ENCODE data around the gene LRRC75A. TPM values are rescaled to one million over a fixed set of nuclear protein-coding genes. Genes with fewer than 3 reads are reported as not detected.

LRRC75A gene
- total RNA-seq, 1 donor from 2014 or later: 1.2 TPM

DNA sequence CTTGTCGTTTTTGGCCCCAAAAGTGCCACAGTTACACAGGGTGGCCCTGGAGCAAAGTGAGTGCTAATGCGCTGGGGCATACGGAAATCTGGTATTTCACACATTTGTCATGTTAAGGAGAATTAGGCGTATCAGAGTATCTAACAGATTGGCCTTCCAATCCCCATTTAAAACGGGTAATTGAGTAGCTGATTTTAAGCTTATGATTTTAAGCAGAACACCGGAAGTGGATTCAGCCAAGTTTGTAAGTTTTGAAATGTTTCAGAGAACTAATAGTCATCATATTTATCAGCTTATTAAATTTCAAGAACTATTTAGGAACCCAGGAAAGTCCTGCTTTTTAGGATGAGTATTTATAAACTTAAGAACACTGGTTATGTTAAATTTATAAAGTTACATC, 19.5 kb downstream of the LRRC75A start:
- no peak for DNase-seq (ENCODE audit: low read depth in 2 of 2)

DNA sequence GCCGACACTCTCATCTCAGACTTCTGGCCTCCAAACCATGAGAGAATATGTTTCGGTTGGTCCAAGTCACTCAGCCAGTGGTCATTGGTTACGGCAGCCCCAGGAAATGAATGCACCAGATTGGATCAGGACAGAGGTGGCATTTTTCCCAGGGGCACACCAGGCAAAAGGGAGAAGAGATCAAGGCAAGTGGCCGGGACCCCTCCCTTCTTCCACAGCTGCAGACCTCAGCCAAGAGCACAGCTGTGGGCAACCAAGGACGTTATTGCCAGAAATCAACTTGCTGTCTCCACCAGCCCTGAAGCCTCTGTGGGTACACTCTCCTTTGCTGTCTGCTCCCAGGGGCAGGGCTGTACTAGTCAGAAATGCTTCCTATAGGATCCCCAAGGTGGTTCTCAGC, 20.7 kb downstream of the LRRC75A start:
- no peak for DNase-seq (ENCODE audit: low read depth in 2 of 2)

- DNase-seq (ENCODE audit: low read depth in 2 of 2): no peak
Observed at GRCh38 chr17:16470265-16470664, 21.7 kb downstream of the LRRC75A start.

- no peak for DNase-seq (ENCODE audit: low read depth in 2 of 2)
Observed at GRCh38 chr17:16468428-16468992, 23.5 kb downstream of the LRRC75A start.

- DNase-seq (ENCODE audit: low read depth in 2 of 2): no peak
Observed at GRCh38 chr17:16467886-16468285, 24.1 kb downstream of the LRRC75A start.

- no peak for DNase-seq (ENCODE audit: low read depth in 2 of 2)
Observed at GRCh38 chr17:16467044-16467443, 24.9 kb downstream of the LRRC75A start.

DNA sequence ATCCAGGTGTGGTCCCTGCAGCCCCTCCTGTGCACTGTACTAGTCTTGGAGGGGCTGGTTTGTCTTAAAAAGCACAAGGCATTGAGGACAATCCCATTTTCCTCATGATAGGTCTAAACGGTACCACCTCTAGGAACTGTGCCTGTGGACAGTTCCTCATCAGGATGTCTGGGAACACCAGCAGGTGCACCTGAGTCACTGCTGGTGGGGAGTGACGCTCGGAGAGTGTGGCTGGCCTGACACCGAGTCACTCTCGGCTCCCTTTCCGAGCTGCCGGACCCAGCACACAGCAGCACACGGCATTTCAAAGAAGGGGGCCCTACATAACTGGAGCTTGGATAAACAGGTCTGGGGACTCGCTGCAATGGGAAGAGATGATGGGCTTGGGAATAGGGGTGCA, 25.6 kb downstream of the LRRC75A start:
- no peak for DNase-seq (ENCODE audit: low read depth in 2 of 2)

- DNase-seq (ENCODE audit: low read depth in 2 of 2): no peak
Observed at GRCh38 chr17:16465861-16466338, 26.1 kb downstream of the LRRC75A start.

DNA sequence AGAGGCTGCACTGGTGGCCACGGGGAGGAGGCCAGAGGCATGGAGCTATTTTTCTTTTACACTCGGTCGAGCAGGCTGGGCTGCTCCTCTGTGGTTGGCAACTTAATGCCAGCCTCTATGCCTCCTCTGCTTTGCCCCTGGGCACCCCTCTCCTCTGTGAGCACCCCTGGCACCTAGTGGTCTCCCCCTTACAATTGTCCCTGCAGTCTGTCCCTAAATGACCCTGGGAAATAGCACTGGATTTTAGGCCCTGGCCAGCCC, 27.0 kb downstream of the LRRC75A start:
- no peak for DNase-seq (ENCODE audit: low read depth in 2 of 2)

- DNase-seq (ENCODE audit: low read depth in 2 of 2): no peak
Observed at GRCh38 chr17:16464303-16465051, 27.5 kb downstream of the LRRC75A start.

DNA sequence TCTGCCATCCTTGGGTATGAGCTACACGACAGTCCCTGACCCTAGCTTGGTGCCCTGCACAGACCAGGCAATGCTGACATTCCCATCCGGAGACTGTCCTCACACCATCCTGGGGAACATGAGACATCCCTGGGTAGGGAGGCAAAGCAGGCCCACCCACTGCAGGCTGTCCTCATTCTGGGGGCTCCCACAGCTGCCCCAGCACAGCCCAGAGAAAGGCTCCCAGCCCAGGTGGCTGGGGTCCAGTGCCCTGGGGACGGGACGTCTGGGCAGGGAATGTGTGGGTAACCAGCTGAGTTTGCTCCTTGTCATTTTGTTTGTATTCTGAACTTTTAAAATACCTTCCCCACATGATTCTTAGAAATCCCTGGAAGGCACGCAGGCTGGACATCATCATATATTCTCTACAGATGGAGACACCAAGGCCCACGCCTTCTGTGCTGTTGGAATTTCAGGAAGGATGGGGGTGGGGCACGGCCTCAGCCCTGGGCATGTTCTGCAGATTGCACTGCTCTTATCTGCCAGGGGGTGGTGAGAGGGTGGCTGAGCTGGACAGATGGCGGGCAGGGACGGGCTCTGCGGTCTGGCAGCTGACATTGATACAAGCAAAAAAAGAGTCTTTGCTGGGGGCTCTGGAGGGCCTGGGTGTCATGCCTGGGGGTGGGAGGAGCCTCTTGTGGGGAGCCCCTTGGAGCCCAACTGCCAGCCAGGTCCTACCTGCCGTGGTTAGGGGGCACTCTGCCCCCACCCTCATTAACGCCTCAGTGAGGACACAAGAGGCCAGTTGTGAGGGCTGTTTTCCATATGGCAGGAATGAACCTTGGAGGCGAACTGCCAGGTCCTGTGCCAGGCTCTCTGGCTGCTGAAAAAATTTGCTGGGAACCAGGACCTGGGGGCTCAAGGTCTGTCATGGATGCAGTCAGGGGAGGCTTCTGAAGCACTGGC, 28.4 kb downstream of the LRRC75A start:
- DNase-seq (ENCODE audit: low read depth in 2 of 2): peak in 1 of 2 donors; percentile 67

DNA sequence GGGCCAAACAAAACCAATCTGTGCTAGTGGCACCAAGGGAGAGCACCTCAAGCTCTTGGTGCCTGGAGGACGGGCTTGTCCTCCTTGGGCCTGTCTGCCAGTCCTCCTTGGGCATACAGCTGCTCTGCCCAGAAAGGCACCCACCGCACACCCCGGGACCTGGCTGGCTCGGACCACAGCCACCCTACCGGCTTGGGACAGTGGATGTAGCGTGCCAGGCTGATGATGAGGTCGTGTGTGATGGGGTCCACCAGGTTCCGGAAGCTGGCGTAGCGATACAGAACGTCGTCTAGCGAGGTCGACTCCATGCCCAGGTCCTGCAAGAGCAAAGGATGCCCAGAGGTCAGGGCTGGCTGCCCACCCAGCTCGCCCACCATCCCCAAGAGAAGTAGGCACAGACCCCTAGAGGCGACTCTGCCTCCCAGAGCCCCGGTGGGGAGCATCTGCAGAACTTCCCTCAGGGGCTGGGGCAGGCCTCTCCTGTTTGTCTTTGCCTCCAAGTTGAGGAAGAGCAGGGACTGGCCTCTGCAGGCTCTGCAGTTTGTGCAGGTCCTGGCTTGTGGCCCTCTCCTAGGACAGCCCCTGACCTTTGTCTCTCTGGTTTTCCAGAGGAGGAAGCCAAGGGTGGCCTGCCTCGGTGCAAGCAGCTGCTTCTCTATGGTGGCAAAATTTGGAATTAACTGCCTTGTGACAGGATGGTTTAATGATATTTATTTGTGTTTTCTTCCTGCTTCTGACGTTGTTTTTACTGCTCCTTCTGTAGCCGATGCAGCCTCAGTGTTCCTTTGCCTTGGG, 29.7 kb downstream of the LRRC75A start:
- DNase-seq (ENCODE audit: low read depth in 2 of 2): no peak

GRCh38 chr17:16461606-16461866, 30.5 kb downstream of the LRRC75A start:
- DNase-seq (ENCODE audit: low read depth in 2 of 2): no peak

- no peak for DNase-seq (ENCODE audit: low read depth in 2 of 2)
Observed at GRCh38 chr17:16460796-16461605, 31.0 kb downstream of the LRRC75A start.

DNA sequence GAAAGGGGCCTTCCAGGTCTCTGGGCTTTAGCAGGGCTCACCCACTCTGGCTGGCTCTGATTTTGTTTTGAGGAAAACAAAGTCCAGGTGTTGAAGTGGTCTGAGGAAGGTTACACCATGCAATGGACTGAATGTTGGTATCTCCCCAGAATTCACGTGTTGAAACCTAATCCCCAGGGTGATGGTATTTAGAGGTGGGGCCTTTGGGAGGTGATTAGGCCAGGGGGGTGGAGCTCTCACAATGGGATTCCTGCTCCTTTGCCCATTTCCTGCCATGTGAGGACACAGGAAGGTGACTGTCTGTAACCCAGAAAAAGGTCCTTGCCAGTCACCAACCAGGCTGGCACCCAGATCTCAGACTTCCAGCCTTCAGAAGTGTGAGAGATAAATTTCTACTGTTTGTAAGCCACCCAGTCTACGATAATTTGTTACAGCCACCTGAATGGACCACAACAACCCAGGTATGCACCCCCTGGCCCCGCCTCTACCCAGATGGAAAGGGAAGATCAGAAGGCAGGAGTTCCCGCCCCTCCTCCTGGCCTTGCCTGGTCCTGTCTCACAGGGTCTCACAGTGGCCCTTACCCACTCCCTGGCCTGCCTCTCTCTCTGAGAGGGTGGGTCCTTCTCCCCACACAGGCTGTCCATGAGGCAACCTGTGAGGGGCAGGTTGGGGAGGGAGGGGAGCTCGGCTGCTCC, 32.0 kb downstream of the LRRC75A start:
- peak in 1 of 2 donors; percentile 30 for DNase-seq (ENCODE audit: low read depth in 2 of 2)

GRCh38 chr17:16459271-16459670, 32.7 kb downstream of the LRRC75A start:
- no peak for DNase-seq (ENCODE audit: low read depth in 2 of 2)

DNA sequence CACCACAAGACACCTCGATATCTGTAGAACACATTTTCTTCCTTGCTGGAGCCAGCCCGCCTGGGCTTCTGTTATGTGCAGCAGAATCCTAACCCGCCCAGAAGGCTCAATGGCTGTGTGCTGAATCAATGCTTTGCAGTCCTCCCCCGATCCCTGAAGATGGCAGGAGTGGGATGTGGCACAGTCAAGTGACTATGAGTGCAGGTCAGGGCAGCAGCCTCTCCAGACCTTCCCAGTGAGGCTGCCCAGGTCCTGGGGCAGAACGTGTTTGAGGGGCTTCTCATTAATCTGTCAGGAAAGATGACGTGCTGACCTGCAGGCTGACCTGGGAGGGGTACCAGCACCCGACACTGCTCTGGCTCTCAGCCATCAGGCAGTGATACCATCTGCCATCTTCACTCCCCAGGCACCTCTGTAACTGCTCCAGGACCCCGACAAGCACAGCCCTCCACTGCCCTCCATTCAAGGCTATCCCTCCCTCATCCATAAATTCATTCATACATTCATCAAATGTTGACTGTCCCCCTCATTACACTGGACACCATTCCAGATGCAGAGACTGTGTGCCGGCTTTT, 35.2 kb downstream of the LRRC75A start:
- no peak for DNase-seq (ENCODE audit: low read depth in 2 of 2)

- DNase-seq (ENCODE audit: low read depth in 2 of 2): no peak
Observed at GRCh38 chr17:16455997-16456741, 35.8 kb downstream of the LRRC75A start.

DNA sequence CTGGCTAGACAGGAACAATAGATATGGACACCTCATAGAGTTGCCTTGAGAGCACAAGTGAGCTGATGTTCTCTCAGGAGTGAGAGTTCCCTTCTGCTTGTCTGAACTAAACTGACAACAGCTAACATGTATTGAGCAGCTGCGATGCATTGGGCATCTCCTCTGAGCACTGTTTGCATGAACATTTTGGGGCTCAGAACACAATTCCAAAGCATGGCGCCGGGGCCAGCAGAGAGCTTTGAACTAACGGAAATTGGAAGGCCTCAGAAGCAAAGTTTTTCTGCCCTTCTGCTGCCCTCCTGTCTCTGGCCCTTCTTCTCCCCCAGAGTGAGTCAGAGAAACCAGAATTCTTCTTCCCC, 38.5 kb downstream of the LRRC75A start:
- DNase-seq (ENCODE audit: low read depth in 2 of 2): no peak
